IMR-90 (cell line): Measurements from ENCODE around the gene RPP21. TPM values are rescaled to one million over a fixed set of nuclear protein-coding genes. Genes with fewer than 3 reads are reported as not detected.

ENCODE experiments used
- ATAC-seq: fragments of 200-7000 bp; cut with Tn5 transposase; 2 replicates; pipeline ENCODE4 v1.9.1; 2020; ENCODE audit warnings: low read depth, mild to moderate bottlenecking, moderate library complexity
- BruUV-seq: library from RNA; stranded (reverse); fragments of 400-500 nt; replicated peaks from 2 replicates; lab custom pipeline; 2021; lab: Mats Ljungman, UMichigan
- CTCF ChIA-PET: fragments of 300-600 bp; formaldehyde crosslinking; extraction: SDS; loops from one replicate; lab custom pipeline; 2021; ENCODE audit warnings: antibody characterized with exemption; lab: Yijun Ruan, JAX
- POLR2A ChIA-PET: fragments of 300-600 bp; sonication (Branson Sonifier 250); formaldehyde crosslinking; loops from one replicate; lab custom pipeline; 2022; ENCODE audit warnings: antibody characterized with exemption; ENCODE audit not compliant: unreplicated experiment; lab: Charles Lee
- DNase-seq: peaks from one replicate; pipeline ENCODE4 v3.0.0; 2013
- H2AFZ ChIP-seq: replicated peaks from 2 replicates; pipeline ENCODE3; 2013; ENCODE audit warnings: low read length, mild to moderate bottlenecking; ENCODE audit not compliant: poor library complexity
- H2AK5ac ChIP-seq: 2 replicates; pipeline ENCODE4 v1.6.1; 2013; ENCODE audit warnings: low read depth, low read length, inconsistent platforms
- H2AK9ac ChIP-seq: replicated peaks from 2 replicates; pipeline ENCODE3; 2013; ENCODE audit warnings: mild to moderate bottlenecking, low read depth, low read length, moderate library complexity; ENCODE audit not compliant: poor library complexity
- H2BK120ac ChIP-seq: 2 replicates; pipeline ENCODE4 v1.6.1; 2013; ENCODE audit warnings: low read depth, low read length, inconsistent platforms
- H2BK15ac ChIP-seq: 3 replicates; pipeline ENCODE4 v1.6.1; 2013; ENCODE audit warnings: low read depth, low read length, inconsistent platforms
- H2BK20ac ChIP-seq: 2 replicates; pipeline ENCODE4 v1.6.1; 2013; ENCODE audit warnings: low read depth, mild to moderate bottlenecking, inconsistent platforms, low read length, moderate library complexity
- H2BK5ac ChIP-seq: 2 replicates; pipeline ENCODE4 v1.6.1; 2013; ENCODE audit warnings: mild to moderate bottlenecking, low read depth, low read length, inconsistent platforms; ENCODE audit not compliant: poor library complexity, severe bottlenecking
- H3K14ac ChIP-seq: replicated peaks from 2 replicates; pipeline ENCODE4 v1.6.1; 2013; ENCODE audit warnings: low read depth, low read length, inconsistent platforms
- H3K18ac ChIP-seq: 2 replicates; pipeline ENCODE4 v1.6.1; 2013; ENCODE audit warnings: low read depth, low read length, control low read depth
- H3K23ac ChIP-seq: 2 replicates; pipeline ENCODE4 v1.6.1; 2013; ENCODE audit warnings: low read depth, low read length, inconsistent platforms
- H3K27ac ChIP-seq: 2 replicates; pipeline ENCODE4 v1.5.1; 2013; ENCODE audit warnings: mild to moderate bottlenecking, control low read depth, low read length; ENCODE audit not compliant: insufficient read depth
- H3K27me3 ChIP-seq: 2 replicates; pipeline ENCODE4 v1.6.1; 2013; ENCODE audit warnings: low read length; ENCODE audit not compliant: control insufficient read depth, insufficient read depth
- H3K36me3 ChIP-seq: 2 replicates; pipeline ENCODE4 v1.6.1; 2013; ENCODE audit warnings: low read length, mixed read lengths; ENCODE audit not compliant: control insufficient read depth, insufficient read depth
- H3K4ac ChIP-seq: 2 replicates; pipeline ENCODE4 v1.6.1; 2013; ENCODE audit warnings: low read depth, low read length, inconsistent platforms
- H3K4me1 ChIP-seq: 2 replicates; pipeline ENCODE4 v1.6.1; 2013; ENCODE audit warnings: low read length, mixed read lengths; ENCODE audit not compliant: control insufficient read depth, insufficient read depth
- H3K4me2 ChIP-seq: 2 replicates; pipeline ENCODE4 v1.6.1; 2013; ENCODE audit warnings: low read depth, mild to moderate bottlenecking, control low read depth, low read length, moderate library complexity
- H3K4me3 ChIP-seq: 2 replicates; pipeline ENCODE4 v1.5.1; 2013; ENCODE audit warnings: low read depth, mild to moderate bottlenecking, control low read depth, low read length, moderate library complexity; ENCODE audit not compliant: insufficient read depth
- H3K56ac ChIP-seq: 2 replicates; pipeline ENCODE4 v1.6.1; 2013; ENCODE audit warnings: low read length, inconsistent platforms; ENCODE audit not compliant: insufficient read depth; ENCODE audit errors: extremely low read depth
- H3K79me1 ChIP-seq, 2 experiments: 2 replicates each; pipeline ENCODE4 v1.6.1; 2013; ENCODE audit warnings: low read length in 2 of 2, inconsistent platforms in 1 of 2, low read depth in 1 of 2
- H3K9ac ChIP-seq: 2 replicates; pipeline ENCODE4 v1.6.1; 2013; ENCODE audit warnings: low read depth, low read length, control low read depth
- H3K9me1 ChIP-seq: 2 replicates; pipeline ENCODE4 v1.6.1; 2013; ENCODE audit warnings: low read length, inconsistent platforms; ENCODE audit not compliant: insufficient read depth
- H3K9me3 ChIP-seq: 2 replicates; pipeline ENCODE4 v1.6.1; 2013; ENCODE audit warnings: low read length; ENCODE audit not compliant: control insufficient read depth, insufficient read depth
- H4K20me1 ChIP-seq: 2 replicates; pipeline ENCODE4 v1.6.1; 2013; ENCODE audit warnings: low read length, inconsistent platforms; ENCODE audit not compliant: insufficient read depth
- H4K5ac ChIP-seq: 2 replicates; pipeline ENCODE4 v1.6.1; 2013; ENCODE audit warnings: mild to moderate bottlenecking, low read depth, low read length, control low read depth
- H4K8ac ChIP-seq, 2 experiments: 2 replicates each; pipeline ENCODE4 v1.6.1; 2013; ENCODE audit warnings: low read depth in 2 of 2, low read length in 2 of 2, control low read depth in 1 of 2, inconsistent platforms in 1 of 2
- H4K91ac ChIP-seq: 2 replicates; pipeline ENCODE4 v1.6.1; 2013; ENCODE audit warnings: low read depth, low read length, inconsistent platforms; ENCODE audit not compliant: insufficient read depth
- BHLHE40 ChIP-seq: fragments of 150-350 bp; IDR thresholded peaks from 2 replicates; pipeline ENCODE4 v1.6.1; 2016; ENCODE audit warnings: mild to moderate bottlenecking, low read depth, low read length
- CTCF ChIP-seq: conservative IDR thresholded peaks from 2 replicates; pipeline ENCODE4 v1.5.1; 2012; ENCODE audit warnings: mild to moderate bottlenecking, low read depth, low read length, improper control_type of control experiment
- ELK1 ChIP-seq: fragments of 150-350 bp; IDR thresholded peaks from 2 replicates; pipeline ENCODE4 v1.6.1; 2016; ENCODE audit warnings: low read depth, mild to moderate bottlenecking, low read length, moderate library complexity, borderline replicate concordance
- FOS ChIP-seq: fragments of 150-350 bp; IDR thresholded peaks from 2 replicates; pipeline ENCODE4 v1.6.1; 2016; ENCODE audit warnings: low read depth, low read length
- MAFK ChIP-seq: IDR thresholded peaks from 2 replicates; pipeline ENCODE4 v1.6.1; 2012; ENCODE audit warnings: low read depth, low read length, improper control_type of control experiment
- MAZ ChIP-seq: IDR thresholded peaks from 2 replicates; pipeline ENCODE4 v1.6.1; 2012; ENCODE audit warnings: low read depth, mild to moderate bottlenecking, low read length, improper control_type of control experiment, moderate library complexity, borderline replicate concordance
- MXI1 ChIP-seq: IDR thresholded peaks from 2 replicates; pipeline ENCODE4 v1.6.1; 2012; ENCODE audit warnings: low read depth, mild to moderate bottlenecking, low read length, moderate library complexity, borderline replicate concordance
- NFE2L2 ChIP-seq: fragments of 150-350 bp; IDR thresholded peaks from 2 replicates; pipeline ENCODE4 v1.6.1; 2016; ENCODE audit warnings: low read depth, mild to moderate bottlenecking, low read length
- RAD21 ChIP-seq: IDR thresholded peaks from 2 replicates; pipeline ENCODE4 v1.6.1; 2012; ENCODE audit warnings: low read length, improper control_type of control experiment
- RCOR1 ChIP-seq: IDR thresholded peaks from 2 replicates; pipeline ENCODE4 v1.6.1; 2012; ENCODE audit warnings: mild to moderate bottlenecking, low read length, improper control_type of control experiment; ENCODE audit not compliant: insufficient replicate concordance
- RFX5 ChIP-seq: IDR thresholded peaks from 2 replicates; pipeline ENCODE4 v1.8.0; 2012; ENCODE audit warnings: low read depth, mild to moderate bottlenecking, low read length, moderate library complexity
- SMC3 ChIP-seq: fragments of 150-350 bp; IDR thresholded peaks from 2 replicates; pipeline ENCODE4 v1.6.1; 2016; ENCODE audit warnings: low read depth, mild to moderate bottlenecking, antibody characterized with exemption, low read length, moderate library complexity
- USF2 ChIP-seq: fragments of 150-350 bp; IDR thresholded peaks from 2 replicates; pipeline ENCODE4 v1.6.1; 2017; ENCODE audit warnings: mild to moderate bottlenecking, antibody characterized with exemption, low read length, low read depth
- WGBS, 2 experiments: methylation state at CpG; one replicate each; pipeline versions ENCODE4 v1.1.5 to v1.1.7; 2013; ENCODE audit warnings: missing lambda C conversion rate in 2 of 2; ENCODE audit not compliant: insufficient read length in 1 of 2; ENCODE audit errors: extremely low coverage in 2 of 2; 5-methylcytosine and 5-hydroxymethylcytosine counted together
- dilution Hi-C: fragments of 300-500 bp; cut with HindIII; formaldehyde crosslinking; loops from one replicate; pipeline ENCODE4 v1.14.3; 2018; ENCODE audit warnings: low sequenced_read_pairs; ENCODE audit not compliant: unreplicated experiment
- in situ Hi-C: fragments of 300-500 bp; cut with MboI; formaldehyde crosslinking; loops from 3 replicates; pipeline ENCODE4 v1.14.3; 2019; ENCODE audit warnings: low sequenced_read_pairs, inconsistent platforms, mixed read lengths
- intact Hi-C: fragments of 100-400 bp; cut with micrococcal nuclease; formaldehyde crosslinking; loops from 2 replicates; pipeline ENCODE4 v1.10.0; 2022
- polyA plus RNA-seq, 3 experiments: library from polyadenylated mRNA; depleted of rRNA; stranded (reverse); fragments of >200 nt; gene quantifications; 2 replicates each; pipeline ENCODE4 v1.2.3, GENCODE V29; 2012; ENCODE audit warnings: low replicate concordance in 1 of 3
- total RNA-seq: library from RNA; depleted of rRNA; stranded (reverse); fragments of >200 nt; gene quantifications from 2 replicates; pipeline ENCODE4 v1.2.3, GENCODE V29; 2012

RPP21 gene
- total and polyA plus RNA-seq, 2 of the 4 experiments (the other 2 are of a cell fraction) = 28.9 to 79.1 TPM

- no peak overlapping the region for H4K91ac ChIP-seq
- no peak overlapping the region for H2BK5ac ChIP-seq
- no peak overlapping the region for H3K14ac ChIP-seq
- TF ChIP-seq MAFK (no peak), RFX5 (no peak), MAZ (no peak), USF2 (no peak), RAD21 (no peak), BHLHE40 (no peak), FOS (no peak), SMC3 (no peak), CTCF (no peak), RCOR1 (no peak), MXI1 (no peak), ELK1 (no peak), NFE2L2 (no peak)
- no peaks in the 10 kb centered on the region for H3K9me3 ChIP-seq
- no peaks in the 10 kb centered on the region for H4K20me1 ChIP-seq
- H3K36me3 ChIP-seq = no peaks in the 10 kb centered on the region
- dilution Hi-C loops (no loop called here), intact Hi-C loops (no loop called here), in situ Hi-C loops (loop anchor here (10.0 kb wide), 1 partner anchor 169 kb away; no protein-coding TSS in a partner anchor)
- POLR2A ChIA-PET = no interaction called here
- CTCF ChIA-PET = interaction anchor here (1.1 kb wide), 1 partner anchor 36 kb away, joined by 3 read pairs; no protein-coding TSS in a partner anchor
- no peak for ATAC-seq
- no peak overlapping the region for H2AFZ ChIP-seq
- H2BK20ac ChIP-seq = no peak overlapping the region
- H3K27ac ChIP-seq = no peak overlapping the region
- H2AK5ac ChIP-seq = no peak overlapping the region
- H3K9me1 ChIP-seq = no peaks in the 10 kb centered on the region
- 20% methylated on average over 1 of the region's 5 CpGs; no CpG with 5 or more reads in 1 of the 2 experiments for WGBS, 2 experiments
- no peak overlapping the region for H3K56ac ChIP-seq
- no peak overlapping the region for H2BK120ac ChIP-seq
- H2BK15ac ChIP-seq = no peak overlapping the region
- no TSS peak for BruUV-seq
- no peak overlapping the region for H3K18ac ChIP-seq
- H3K4me3 ChIP-seq = no peak overlapping the region
- H2AK9ac ChIP-seq = no peak overlapping the region
- H4K5ac ChIP-seq = no peak overlapping the region
- no peak overlapping the region for H4K8ac ChIP-seq
- no peak overlapping the region for H3K4ac ChIP-seq
- H3K9ac ChIP-seq = no peak overlapping the region
- H3K4me2 ChIP-seq = no peak overlapping the region
- H3K79me1 ChIP-seq = no peaks in the 10 kb centered on the region
- no peaks in the 10 kb centered on the region for H3K4me1 ChIP-seq
- no peak overlapping the region for H3K23ac ChIP-seq
- peaks cover 26% of the 10 kb centered on the region for H3K27me3 ChIP-seq
- DNase-seq = no peak
These were observed 49.2 kb downstream of the RPP21 start for GRCh38 chr6:30394139-30394538.
